ENCODE measurements around the gene CADM2. TPM values are rescaled to one million over a fixed set of nuclear protein-coding genes. Genes with fewer than 3 reads are reported as not detected.

Gene CADM2
- total and polyA plus RNA-seq, 8 donors = 0.28 to 4.6 (median 0.42) TPM

GRCh38 chr3:85571835-85572234 is 613.0 kb downstream of the CADM2 start:
- intact Hi-C loops (cut with DNase I) = no loop called here
- Histone ChIP-seq H3K27ac (no peak overlapping the region), H3K27me3 (no peaks in the 10 kb centered on the region), H3K4me3 (no peak overlapping the region), H3K4me1 (no peaks in the 10 kb centered on the region), H3K9me3 (no peaks in the 10 kb centered on the region), H3K36me3 (no peaks in the 10 kb centered on the region)
- FAIRE-seq (no peak), DNase-seq (no peak), ATAC-seq (no peak)
- WGBS, 2 donors = 93 to 94% methylated on average over 6 of the region's 6 CpGs
- TF ChIP-seq CTCF (IDR thresholded peaks at IDR 0.05) = no peak

DNA sequence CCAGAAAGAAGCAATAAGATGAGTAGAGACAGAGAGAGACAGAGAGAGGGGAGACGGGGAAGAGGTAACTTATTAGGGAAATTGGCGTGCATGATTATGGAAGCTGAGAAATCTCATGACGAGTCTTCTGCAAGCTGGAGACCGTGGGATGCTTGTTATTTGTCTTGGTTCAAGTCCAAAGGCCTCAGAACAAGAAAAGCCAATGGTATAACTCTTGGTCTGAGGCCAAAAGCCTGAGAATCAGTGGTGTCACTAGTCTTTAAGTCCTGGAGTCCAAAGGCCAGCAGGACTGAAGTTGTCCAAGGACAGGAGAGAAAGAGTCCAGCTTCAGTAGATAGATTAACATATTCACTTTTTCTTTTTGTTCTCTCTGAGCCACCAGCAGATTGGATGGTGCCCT is 613.6 kb downstream of the CADM2 start:
- FAIRE-seq (no peak), ATAC-seq (no peak), DNase-seq (no peak)
- Histone ChIP-seq H3K9me3 (no peaks in the 10 kb centered on the region), H3K4me3 (no peak overlapping the region), H3K36me3 (no peaks in the 10 kb centered on the region), H3K27ac (no peak overlapping the region), H3K4me1 (no peaks in the 10 kb centered on the region), H3K27me3 (no peaks in the 10 kb centered on the region)
- intact Hi-C loops (cut with DNase I) = no loop called here
- 43 to 45% methylated on average over 4 of the region's 4 CpGs for WGBS, 2 donors
- no peak for TF ChIP-seq CTCF (IDR thresholded peaks at IDR 0.05)

- no peak for ATAC-seq
- no peak overlapping the region for H3K27ac ChIP-seq
- TF ChIP-seq CTCF (IDR thresholded peaks at IDR 0.05) = no peak
- H3K27me3 ChIP-seq = no peaks in the 10 kb centered on the region
- no peaks in the 10 kb centered on the region for H3K4me1 ChIP-seq
- no peak overlapping the region for H3K4me3 ChIP-seq
- intact Hi-C loops (cut with DNase I) = no loop called here
- no peaks in the 10 kb centered on the region for H3K36me3 ChIP-seq
- DNase-seq = no peak
- no peaks in the 10 kb centered on the region for H3K9me3 ChIP-seq
- 69 to 74% methylated on average over 5 of the region's 5 CpGs for WGBS, 2 donors
- no peak for FAIRE-seq
Observed at GRCh38 chr3:85572978-85573377, 614.2 kb downstream of the CADM2 start.

DNA sequence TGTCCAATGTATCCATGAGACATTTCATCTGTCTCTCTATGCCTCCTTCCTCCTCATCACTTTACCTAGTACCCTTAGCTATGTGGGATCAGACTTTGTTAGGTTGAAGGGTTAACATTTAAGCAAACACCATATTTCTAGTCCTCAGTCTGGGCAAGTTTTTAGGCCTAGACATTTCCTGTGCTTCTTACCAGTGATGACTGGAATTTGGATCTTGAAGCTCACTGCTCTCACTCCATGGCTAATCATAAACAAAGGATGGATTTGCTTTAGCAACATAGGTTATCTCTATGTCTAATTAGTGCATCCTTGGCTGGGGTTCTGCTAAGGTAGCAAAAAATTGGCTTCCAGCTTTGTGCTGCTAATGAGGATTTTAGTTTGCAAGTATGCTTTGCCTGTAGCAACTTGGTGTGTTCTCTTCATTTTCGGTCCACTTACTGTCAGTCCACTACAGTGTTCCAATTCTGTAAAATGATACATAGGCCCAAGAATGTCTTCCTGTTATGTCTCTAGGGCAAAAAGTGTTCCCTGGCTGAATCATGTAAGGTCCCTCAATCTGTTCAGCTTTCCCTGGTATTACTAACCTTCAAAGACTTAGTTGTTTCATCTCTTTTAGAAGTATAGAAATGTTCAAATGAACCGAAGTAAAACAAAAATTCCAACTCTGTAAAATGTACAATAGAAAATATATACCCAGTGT is 615.4 kb downstream of the CADM2 start:
- 58 to 81% methylated on average over 2 of the region's 2 CpGs for WGBS, 2 donors
- Histone ChIP-seq H3K4me3 (no peak overlapping the region), H3K4me1 (no peaks in the 10 kb centered on the region), H3K36me3 (no peaks in the 10 kb centered on the region), H3K9me3 (no peaks in the 10 kb centered on the region), H3K27ac (no peak overlapping the region), H3K27me3 (no peaks in the 10 kb centered on the region)
- intact Hi-C loops (cut with DNase I) = no loop called here
- no peak for TF ChIP-seq CTCF (IDR thresholded peaks at IDR 0.05)
- FAIRE-seq (no peak), ATAC-seq (no peak), DNase-seq (no peak)

- Histone ChIP-seq H3K36me3 (no peaks in the 10 kb centered on the region), H3K4me1 (no peaks in the 10 kb centered on the region), H3K9me3 (no peaks in the 10 kb centered on the region), H3K27me3 (no peaks in the 10 kb centered on the region), H3K4me3 (no peak overlapping the region), H3K27ac (no peak overlapping the region)
- peak; percentile 67 to 89 (median 74) for TF ChIP-seq CTCF (IDR thresholded peaks at IDR 0.05)
- FAIRE-seq (peak; percentile 90), DNase-seq (peak in 5 of 6 donors; percentile 21 to 66 (median 60)), ATAC-seq (peak in 3 of 4 donors; percentile 62 to 83 (median 73))
- WGBS, 2 donors = 9 to 15% methylated on average over 4 of the region's 4 CpGs
- intact Hi-C loops (cut with DNase I) = no loop called here
Observed at GRCh38 chr3:85576091-85576690, 617.4 kb downstream of the CADM2 start.

All from pancreas (tissue), 10 donors.